ENCODE data around the gene COQ5. TPM values are rescaled to one million over a fixed set of nuclear protein-coding genes. Genes with fewer than 3 reads are reported as not detected.

The COQ5 gene
- total RNA-seq, 1 donor from 2014 or later, result 33.6 TPM

- DNase-seq (ENCODE audit: low read depth, low spot score), result no peak
These were observed 45.3 kb downstream of the COQ5 start for GRCh38 chr12:120483621-120484020.

GRCh38 chr12:120481022-120481767 is 47.8 kb downstream of the COQ5 start:
- no peak for DNase-seq (ENCODE audit: low read depth, low spot score)

- DNase-seq (ENCODE audit: low read depth, low spot score), result no peak
These were observed 48.7 kb downstream of the COQ5 start for GRCh38 chr12:120480211-120480610.

- DNase-seq (ENCODE audit: low read depth, low spot score), result no peak
These were observed 49.5 kb downstream of the COQ5 start for GRCh38 chr12:120479458-120479857.

GRCh38 chr12:120475643-120476042 is 53.3 kb downstream of the COQ5 start:
- DNase-seq (ENCODE audit: low read depth, low spot score), result no peak

- DNase-seq (ENCODE audit: low read depth, low spot score), result no peak
These were observed 54.4 kb downstream of the COQ5 start for GRCh38 chr12:120474616-120474960.

GRCh38 chr12:120473807-120474615 is 54.9 kb downstream of the COQ5 start:
- DNase-seq (ENCODE audit: low read depth, low spot score), result no peak

GRCh38 chr12:120472521-120472920 is 56.4 kb downstream of the COQ5 start:
- DNase-seq (ENCODE audit: low read depth, low spot score), result no peak

- DNase-seq (ENCODE audit: low read depth, low spot score), result no peak
These were observed 58.7 kb downstream of the COQ5 start for GRCh38 chr12:120470150-120470784.

- DNase-seq (ENCODE audit: low read depth, low spot score), result peak; percentile 90
These were observed 59.4 kb downstream of the COQ5 start, which contains the start of gene SRSF9 for GRCh38 chr12:120469450-120470149. Gene SRSF9, minus strand, starts transcription at chr12:120469748. Its CDS starts 139 bp downstream, at chr12:120469609.

- DNase-seq (ENCODE audit: low read depth, low spot score), result no peak
These were observed 60.0 kb downstream of the COQ5 start for GRCh38 chr12:120468821-120469449.

GRCh38 chr12:120468325-120468820 is 60.6 kb downstream of the COQ5 start:
- no peak for DNase-seq (ENCODE audit: low read depth, low spot score)

- no peak for DNase-seq (ENCODE audit: low read depth, low spot score)
These were observed 61.5 kb downstream of the COQ5 start for GRCh38 chr12:120467439-120467838.

GRCh38 chr12:120466560-120467315 is 62.2 kb downstream of the COQ5 start:
- no peak for DNase-seq (ENCODE audit: low read depth, low spot score)

GRCh38 chr12:120465756-120466155 is 63.2 kb downstream of the COQ5 start:
- no peak for DNase-seq (ENCODE audit: low read depth, low spot score)

- DNase-seq (ENCODE audit: low read depth, low spot score), result no peak
These were observed 65.2 kb downstream of the COQ5 start for GRCh38 chr12:120463712-120464111.

GRCh38 chr12:120462099-120462640 is 66.8 kb downstream of the COQ5 start:
- DNase-seq (ENCODE audit: low read depth, low spot score), result no peak

- no peak for DNase-seq (ENCODE audit: low read depth, low spot score)
These were observed 68.8 kb downstream of the COQ5 start for GRCh38 chr12:120460157-120460556.

GRCh38 chr12:120457133-120457532 is 71.8 kb downstream of the COQ5 start:
- DNase-seq (ENCODE audit: low read depth, low spot score), result no peak

- no peak for DNase-seq (ENCODE audit: low read depth, low spot score)
These were observed 73.7 kb downstream of the COQ5 start for GRCh38 chr12:120455302-120455701.

Data from pulmonary artery endothelial cell (primary cell).